ENCODE measurements around the gene YKT6.

YKT6 gene

DNA sequence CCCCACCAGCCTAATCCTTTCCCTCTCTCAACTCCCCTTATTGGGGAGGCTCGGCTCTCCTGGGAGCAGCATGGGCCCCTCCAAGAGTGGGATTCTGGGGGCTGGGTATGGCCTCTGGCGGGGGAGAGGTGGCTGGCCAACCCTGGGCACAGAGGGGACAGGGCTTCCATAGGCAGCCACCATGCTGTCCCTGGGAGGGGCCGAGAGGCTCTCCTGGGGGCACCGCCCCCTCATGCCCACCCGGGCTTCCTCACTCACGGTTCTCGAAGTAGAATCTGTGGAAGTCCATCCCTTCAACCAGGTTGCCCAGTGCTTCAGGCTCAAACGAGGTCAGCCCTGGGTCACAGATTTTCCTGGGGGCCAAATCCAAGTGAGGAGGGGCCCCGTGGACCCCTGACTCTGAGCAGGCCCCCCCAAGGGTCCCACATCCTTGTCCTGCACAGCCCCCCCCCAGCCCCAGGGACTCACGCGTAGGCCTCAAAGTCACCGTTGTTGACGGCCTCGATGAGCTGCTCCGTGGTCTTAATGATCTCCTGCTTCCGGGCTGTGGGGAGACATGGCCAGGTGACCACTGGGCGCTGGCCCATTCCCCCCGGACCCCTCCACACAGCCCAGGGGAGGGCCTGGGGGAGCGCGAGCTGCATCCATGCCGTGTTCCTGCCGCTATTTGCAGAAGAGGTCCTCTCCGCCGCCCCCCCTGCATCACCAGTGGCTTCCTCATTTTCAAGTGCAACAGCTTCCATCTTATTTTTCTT is 19.8 kb downstream of the YKT6 start:
- DNase-seq, result no peak

DNA sequence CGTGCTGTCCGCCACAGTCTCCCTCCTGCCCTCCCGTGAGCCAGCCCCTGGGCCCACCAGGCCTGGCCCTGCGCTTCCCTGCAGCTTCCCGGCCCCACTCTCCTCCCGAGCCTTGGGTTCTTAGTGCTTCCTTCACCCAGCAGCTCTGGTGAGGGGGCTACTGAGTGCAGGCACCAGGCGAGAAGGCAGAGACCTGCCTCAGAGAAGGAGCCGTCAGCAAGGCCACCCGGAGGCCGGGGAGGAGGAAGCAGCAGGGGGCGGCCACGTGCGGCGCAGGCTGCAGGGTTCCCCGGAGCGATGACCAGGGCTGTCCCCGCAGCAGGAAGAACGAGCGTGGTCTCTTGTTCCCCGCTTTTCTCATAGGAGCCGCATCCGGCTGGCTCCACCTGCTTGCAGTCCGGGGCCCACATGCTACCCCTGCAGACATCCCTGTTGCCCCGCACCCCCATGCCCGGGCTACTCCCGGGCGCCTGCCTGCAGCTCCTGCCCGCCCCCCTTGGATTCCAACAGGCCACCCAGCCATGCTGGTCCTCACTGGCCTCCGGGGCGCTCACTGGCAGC is 20.5 kb downstream of the YKT6 start:
- DNase-seq, result no peak

DNA sequence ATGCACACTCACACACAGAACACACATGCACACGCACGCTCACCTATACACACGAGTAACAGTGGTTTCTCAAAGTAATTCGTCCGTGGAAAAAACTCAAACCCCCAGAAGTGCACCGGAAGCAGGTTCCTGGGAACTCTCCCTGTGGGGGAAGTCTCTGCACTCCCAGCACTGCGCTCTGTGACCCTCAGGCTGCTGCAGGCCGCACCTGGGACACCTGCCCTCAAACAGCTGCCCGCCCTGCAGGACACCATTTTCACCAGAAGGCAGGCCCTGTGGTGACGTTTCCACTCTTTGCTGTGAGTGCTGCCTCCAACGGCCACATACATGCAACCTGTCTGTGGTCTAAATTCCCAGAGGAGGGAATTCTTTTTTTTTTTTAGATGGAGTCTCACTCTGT is 21.3 kb downstream of the YKT6 start:
- no peak for DNase-seq

DNA sequence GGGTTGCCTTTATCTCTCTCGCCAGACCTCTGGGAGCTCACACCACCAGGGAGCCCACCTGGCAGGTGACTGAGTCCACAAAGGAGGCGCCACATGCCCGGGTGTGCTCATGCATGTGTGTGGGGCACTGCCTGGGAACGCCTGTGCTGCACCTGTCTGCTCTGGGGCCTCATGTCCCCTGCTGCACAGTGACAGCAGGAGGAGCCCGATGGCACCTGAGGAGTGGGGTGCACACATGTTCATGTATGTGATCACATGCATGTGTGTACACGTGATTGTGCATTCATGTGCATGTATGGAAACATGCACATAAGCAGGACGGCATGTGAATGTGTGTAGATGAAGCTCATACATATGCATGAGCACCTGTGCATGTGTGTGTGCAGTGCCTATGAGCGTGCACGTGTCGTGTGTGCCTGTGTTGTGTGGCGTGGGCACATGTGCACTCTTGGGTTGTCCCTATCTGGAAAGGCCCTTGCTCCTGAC is 22.0 kb downstream of the YKT6 start:
- no peak for DNase-seq

DNA sequence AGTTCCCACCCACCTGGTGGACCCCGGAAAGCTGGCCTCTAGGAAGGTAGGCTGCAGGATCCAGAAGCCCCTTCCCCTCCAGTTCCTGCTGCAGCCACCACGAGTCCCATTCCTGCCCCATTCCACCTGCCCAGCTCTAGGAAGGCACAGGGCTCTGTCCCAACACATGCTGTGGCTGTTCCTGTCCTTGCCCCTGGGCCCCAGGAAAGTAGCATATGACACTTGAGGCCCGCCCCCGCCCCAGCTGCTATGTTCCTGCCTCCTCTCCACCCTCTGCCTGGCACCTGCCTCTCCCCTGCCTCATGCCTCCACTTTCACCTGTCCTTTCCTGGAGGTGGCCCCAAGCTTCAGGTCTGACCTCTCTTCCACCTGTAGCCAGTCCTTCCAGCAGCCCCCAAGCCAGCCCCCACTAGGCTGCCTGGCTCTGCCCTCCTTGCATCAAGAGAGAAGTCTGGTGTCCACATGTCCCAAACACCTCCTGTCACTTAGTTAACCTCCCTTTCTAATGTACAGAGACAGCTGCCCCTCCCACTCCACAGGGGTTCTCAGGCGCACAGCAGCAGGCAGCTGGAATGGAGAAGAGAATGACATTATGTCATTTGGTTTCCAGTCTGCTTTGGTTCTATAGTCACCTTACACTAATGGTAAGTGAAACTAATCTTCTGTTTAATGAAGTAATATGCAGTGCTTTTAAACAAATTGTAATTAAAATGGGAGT is 22.7 kb downstream of the YKT6 start:
- DNase-seq, result no peak

DNA sequence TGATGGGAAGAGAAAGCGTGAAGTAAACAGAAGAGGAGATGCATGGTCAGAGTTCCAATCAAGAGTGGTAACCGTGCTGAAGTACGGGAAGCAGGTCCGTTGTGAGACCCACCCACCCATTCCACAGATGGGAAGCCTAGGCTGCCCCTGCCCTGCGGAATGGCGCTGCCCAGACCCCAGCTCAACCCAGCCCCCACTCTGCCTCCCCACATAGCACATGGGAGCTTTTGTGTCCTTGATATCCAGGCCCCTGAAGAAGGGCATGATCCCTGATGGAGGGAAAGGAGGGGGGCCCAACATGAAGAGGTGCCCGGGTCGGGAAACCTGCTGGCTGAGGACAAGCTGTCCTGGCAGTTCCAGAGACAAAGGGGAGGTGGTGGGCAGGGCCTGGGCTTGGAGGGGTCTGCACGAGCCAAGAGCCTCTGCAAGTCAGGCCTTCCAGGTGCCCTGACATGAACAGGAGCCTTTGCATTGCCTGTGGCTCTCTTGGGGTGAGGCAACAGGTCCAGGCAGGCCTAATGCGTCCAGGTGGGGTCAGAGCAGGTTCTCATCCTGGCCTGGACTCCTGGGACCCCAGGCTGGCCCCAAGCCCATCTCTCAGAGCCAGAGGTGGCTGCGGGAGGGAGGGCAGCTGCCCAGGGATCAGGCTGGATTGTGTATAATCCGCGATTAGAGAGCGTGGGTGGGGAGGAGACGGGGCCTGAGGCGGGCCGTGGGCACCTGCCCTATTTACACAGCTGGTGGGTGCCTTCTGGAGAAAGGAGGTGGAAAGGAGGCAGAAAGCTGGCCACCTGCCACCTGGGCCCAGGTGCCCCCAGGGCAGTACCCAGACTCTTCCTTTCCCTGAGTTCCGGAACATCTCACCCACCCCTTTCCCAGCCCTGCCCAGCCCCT is 23.5 kb downstream of the YKT6 start:
- no peak for DNase-seq

DNA sequence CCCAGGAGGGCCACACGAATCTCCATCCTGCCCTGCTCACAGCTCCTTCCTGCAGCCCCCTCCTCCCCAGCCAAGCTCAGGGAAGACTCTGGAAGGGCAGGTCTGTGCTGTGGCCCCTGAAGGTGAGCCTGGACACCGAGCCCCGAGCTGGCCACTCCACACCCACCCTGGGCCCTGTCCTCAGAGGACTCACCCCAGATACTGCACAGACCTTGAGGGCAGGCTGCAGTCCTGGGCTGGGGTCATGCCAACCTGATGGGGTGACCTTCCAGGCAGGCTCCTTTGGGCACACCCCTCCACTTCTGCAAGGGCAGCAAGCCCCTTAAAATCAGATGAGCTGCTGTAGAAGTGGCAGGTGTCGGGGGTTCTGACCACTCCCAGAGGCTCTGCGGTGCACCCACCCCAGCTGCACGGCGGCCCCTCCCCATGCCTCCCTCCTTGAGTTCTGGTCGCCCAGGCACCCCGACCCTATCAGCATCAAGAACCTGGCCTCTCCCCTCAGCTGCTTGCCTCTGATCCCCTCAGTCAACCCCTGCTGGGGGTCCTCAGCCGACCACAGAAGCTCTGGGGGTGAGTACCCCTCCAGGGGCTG is 24.3 kb downstream of the YKT6 start:
- no peak for DNase-seq

DNA sequence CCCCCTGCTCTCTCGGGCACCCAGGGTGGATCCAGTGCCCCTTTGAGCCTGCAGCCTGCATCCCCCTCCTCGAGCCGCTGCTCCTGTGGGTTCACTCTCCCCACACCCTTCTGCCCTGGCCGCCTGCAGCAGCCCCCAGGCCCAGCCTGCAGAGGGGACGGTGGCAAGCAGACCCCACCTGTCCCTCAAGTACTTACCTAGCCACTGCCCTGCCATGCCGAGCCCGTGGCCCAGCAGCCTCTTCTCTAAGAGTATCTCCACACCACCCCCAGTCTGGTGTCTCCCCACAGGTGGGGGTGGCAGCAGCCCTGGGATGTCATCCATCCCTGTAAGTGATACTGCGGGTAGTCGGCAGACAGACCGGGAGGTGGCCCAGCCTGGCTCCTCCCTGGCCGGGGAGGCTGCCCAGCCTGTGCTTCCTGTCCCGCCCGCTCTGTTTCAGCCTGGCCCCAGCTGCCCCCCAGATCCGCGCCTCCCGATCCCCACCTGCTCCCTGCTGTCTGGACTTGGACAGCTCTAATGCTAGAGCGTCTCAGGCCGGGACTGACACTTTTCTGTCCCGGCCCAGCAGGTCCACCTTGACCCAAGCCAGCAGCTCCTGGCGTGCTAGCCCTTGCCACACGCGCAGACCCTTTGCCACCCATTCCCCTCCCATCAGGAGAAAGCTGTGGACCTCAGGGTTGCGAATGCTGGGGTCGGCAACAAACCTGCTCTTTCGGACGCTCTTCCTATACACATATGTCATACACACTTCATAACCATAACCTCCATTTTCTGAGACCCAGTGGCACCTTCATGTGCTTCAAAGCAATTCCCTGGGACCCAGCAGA is 25.0 kb downstream of the YKT6 start:
- no peak for DNase-seq

DNA sequence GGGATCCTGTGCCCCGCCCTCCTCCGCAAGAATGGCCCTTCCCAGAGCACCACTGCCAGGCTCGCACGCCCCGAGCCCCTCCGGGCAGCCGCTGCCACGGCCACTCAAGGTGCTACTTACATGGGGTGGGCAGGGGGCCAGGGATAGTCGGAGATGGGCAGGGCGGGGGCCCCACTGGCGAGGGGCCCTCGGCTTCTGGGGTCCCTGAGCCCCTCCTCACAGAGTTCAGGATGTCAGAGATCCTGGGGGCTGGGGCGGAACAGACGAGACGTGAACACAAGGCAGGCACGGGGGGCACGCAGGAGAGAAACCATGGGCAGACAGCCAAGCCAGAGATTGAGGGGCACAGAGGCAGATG is 25.6 kb downstream of the YKT6 start:
- DNase-seq, result no peak

DNA sequence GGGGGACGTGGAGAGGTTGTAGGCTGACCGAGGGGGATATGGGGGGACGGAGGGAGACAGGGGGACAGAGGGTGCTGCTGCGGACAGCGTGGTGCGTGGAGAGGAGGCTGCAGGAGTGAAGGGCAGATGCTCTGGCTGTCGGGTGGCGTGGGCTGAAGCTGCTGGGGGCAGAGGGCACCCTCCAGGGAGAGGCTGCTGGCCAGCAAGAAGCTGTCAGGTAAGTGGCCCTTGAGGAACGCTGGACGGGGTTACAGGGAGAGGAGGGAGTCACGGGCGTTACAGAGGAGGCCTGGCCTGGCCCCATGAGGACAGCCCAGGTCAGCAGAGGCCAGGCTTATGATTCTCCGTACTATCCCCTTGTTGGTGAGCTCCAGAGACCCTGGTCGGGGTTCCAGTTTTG is 27.1 kb downstream of the YKT6 start:
- no peak for DNase-seq

DNA sequence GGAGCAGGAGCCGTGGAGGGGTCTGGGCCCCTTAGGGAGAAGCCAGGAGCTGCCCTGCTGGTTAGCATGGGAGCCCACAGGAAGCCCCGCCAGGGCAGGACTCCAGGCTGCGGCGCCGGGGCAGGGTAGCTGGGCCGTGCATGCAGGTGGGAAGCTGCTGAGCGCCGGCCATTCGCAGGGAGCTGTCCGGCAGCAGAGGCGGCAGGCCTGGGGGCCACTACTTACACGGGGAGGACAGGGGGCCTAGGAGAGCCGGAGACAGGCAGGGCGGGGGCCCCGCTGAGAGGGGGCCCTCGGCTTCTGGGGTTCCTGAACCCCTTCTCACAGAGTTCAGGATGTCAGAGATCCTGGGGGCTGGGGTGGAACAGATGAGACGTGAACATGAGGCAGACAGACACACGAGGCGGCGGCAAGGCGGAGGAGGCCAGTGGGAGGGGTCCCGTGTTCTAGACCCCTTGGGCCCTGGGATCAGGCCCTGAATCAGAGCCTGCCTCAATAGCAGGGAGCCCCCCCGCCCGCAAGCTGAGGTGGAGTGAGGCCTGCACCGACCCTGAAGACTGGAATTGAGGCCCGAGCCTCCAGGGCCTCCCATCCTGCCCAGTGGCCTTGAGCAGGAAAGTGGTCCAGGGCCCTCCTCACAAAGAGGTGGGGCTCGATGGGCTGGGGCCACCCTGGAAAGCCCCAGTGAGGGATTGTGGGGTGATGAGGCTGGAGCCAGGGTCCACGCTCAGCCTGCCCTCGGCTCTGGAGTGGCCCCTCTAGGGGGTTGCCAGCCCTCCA is 28.0 kb downstream of the YKT6 start:
- DNase-seq, result no peak

DNA sequence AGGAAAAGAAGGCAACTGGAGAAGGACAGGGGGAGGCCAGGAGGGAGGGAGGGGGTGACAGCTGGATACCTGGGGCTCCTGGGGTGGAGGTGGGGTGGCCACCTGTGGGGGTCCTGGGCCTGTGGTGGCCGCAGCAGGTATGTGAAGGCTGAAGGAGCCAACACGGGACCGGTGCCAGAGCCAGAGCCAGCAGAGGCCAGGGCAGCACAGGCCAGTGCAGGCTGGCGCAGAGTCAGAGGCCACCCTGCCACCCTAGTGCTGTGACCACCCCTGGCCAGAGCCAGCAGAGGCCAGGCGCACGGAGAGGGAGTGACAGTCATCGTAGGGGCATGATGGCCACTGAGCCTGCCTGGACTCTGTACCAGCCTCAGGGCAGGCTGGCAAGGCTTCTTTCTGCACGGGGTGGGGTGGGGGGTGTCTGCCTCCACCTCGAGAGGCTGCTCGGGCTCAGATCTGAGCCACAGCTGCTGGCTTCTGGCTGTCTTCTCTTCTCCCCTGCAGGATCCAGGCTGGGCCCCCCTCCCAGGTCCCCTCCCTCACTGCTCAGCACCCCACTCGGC is 28.8 kb downstream of the YKT6 start:
- DNase-seq, result no peak

DNA sequence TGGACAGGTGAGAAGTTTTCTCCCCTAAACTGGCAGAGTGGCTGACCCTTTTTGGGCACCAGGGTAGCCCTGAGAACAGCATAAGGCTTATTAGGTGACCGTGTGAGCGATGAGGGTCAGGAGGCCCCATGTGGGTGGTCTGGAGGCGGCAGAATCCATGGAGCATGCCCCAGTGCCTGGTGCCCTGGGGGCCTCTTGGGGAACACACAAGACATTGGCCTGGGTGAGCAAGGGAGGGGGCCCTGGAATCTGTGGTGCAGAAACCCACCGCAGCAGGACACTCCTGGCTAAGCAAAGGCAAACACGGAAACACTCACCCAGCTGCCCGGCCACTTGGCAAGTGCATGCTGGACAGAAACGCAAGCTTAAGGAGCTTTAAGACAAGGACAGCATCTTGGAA is 29.5 kb downstream of the YKT6 start:
- DNase-seq, result no peak

DNA sequence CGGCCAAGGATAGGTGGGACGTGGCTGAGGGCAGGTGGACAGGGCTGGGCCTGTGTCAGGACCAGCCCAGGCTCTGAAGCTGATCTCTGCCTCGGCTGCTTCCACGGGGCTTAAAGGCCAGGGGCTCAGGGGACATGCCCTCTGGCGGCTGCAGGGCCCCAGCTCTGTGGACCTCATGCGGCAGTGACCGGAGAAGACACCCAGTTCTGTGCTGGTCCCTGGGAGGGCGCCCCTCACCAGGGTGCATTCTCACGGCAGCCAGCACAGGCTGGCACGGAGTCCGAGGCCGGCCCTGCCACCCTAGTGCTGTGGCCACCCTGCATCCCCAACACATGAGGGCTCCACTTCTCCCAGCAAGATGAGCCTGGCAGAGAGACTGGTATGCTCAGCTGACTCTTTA is 30.3 kb downstream of the YKT6 start:
- no peak for DNase-seq

DNA sequence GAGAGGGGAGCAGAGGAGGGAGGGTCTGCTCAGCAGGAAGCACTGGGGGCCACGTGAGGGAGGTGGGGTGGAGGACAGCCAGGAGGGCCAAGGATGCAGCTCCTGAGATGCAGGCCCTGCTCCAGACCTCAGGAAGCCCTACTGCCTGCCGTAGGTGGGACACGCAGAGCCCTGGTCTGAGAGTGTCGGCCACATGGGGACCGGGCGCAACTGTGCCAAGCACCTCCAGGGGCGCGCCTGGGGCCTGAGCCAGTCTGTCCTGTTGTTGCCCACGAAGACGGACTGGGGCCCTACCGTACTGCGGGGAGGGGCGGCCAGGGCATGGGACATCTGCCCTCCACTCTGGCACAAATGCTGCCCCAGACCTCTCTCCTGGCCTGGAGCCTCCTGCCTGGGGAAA is 31.6 kb downstream of the YKT6 start:
- no peak for DNase-seq

DNA sequence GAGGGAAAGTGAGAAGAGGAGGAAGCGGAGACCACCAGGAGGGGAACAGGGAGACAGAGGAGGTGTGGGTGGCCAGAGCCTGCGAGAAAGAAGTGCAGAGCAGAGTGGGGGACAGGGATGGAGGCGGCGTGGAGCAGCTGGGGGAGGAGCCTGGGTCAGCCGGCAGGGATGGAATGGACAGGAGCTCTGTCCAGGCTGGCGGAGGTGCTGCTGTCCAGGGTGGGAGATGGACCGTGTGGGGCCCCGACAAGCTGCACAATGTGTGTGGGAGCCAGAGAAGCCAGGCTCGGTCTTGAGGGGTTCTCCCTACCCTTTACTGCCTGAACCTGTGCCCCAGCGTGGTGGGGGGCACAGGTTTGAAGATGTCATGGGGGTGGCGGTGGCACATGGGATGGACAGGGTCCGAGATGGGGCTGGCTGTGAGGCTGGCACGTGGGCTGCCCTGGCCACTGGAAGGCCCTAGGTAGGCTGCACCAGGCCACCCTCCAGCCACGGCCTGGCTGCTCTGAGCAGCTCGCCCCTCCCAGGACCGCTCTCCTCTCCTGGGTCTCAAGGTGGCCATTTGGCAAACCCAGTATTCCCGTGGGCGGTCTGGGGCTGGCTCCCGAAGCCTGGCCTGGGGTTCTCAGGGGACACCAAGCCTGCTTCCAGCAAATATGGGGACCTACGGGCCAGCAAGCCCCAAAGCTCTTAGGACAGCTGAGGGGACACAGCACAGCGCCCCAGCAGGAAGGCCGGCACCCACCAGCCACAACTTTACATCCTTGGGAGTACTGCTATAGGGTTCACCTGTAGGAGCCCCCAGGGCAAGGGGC is 32.3 kb downstream of the YKT6 start:
- DNase-seq, result no peak

DNA sequence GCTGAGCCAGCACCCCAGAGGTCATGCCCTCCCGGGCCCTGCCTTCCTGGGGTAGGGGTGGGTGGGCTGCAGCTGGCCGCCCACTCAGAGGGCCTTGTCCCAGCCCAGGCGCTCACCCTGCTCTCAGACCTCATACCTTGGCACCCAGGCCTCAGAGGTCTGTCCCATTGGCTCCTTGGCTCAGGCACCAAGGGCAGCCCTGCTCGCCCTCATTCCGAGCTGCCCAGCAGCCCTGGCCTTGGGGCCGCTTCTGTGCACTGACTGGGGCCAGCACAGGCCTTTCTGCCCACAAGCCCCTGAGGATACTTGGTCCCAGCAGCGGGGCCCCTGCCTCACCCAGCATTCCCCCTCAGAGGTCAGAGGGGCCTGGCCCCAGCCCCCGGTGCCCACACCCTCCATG is 34.3 kb downstream of the YKT6 start:
- no peak for DNase-seq

DNA sequence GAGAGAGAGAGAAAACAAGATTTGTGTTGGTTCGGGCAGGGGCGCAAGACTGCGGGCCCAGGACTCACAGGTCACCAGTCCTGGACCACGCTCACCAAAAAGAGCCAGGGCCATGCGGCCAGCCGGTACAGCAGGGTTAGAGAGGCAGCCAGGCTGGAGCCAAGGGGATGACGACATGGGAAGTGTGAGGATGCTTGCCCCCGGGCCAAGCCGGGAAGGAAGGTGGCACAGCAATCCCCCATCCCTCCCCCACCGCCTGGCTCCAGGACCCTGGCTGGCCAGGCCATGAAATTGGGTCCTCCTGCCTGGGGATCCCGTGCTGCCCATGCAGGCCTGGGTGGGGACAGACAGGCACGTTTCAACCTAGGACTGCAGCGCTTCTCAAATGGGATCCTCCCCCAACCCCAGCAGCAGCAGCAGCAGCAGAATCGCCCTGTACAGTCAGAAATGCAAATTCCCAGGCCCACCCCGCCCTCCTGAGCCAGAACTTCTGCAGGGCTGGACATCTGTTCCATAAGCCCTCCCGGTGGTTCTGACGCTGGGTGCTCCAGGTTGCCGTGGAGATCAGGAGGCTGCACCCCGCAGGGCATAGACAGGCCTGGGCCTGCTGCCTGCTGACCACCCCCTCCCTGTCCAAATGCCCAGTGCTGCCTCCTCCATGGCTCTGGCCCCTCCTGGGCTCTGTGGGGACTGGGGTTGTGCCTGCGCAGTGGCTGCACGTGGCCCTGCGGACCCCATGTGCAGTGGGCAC is 35.0 kb downstream of the YKT6 start:
- no peak for DNase-seq

DNA sequence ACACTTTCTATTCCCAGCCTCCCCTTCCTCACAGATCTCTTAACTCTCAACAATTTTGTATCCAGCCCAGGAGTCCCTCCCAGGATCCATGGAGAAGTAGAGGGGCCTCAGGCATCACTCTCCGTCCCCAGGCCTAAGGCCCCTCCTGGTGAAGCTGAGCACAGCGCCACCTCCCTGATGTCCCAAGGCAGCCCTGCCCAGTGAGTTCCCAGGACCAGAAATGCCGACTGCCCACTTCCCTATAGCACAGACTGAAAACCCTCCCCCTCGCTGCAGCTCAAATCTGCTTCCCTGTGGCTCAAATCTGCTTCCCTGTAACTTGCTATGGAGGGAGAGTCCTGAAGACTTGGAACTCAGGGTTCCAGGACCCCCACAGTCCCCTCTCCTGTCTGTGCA is 35.6 kb downstream of the YKT6 start:
- DNase-seq, result no peak
